NCI-H2227 treated with DMSO at 0.1 percent for 48 hours (cell line): Measurements from ENCODE around the gene TMEM132E.

Experiments
- DNase-seq: peaks from one replicate; lab custom pipeline; 2025; lab: John Stamatoyannopoulos, UW

The TMEM132E gene

DNA sequence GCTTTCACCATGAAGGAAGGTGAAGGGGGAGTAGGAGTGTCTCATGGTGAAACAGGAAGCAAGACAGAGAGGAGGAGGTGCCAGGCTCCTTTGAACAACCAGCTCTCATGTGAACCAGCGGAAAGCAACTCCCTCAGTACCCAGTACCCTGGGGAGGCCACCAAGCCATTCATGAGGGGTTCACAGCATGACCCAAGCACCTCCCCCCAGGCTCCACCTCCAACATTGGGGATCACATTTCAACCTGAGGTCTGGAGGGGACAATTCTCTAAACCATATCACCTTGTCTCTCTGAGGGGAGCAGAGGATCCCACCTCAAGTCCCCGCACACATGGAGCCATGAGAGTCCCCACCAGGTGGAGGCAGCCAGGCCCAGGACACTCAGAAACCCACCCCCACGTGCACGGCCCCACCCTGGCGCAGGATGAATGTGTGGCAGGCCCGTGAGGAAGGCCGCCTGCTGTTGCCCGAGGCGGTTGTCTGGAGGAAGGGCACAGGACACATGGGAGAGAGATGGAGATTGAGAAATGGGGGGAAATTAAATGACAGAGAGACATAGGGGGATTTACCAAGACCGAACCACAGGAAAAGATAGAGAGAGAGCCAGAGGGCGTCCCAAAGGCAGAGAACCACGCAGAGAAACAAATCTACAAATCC is 85.9 kb downstream of the TMEM132E start:
- no peak for DNase-seq

DNA sequence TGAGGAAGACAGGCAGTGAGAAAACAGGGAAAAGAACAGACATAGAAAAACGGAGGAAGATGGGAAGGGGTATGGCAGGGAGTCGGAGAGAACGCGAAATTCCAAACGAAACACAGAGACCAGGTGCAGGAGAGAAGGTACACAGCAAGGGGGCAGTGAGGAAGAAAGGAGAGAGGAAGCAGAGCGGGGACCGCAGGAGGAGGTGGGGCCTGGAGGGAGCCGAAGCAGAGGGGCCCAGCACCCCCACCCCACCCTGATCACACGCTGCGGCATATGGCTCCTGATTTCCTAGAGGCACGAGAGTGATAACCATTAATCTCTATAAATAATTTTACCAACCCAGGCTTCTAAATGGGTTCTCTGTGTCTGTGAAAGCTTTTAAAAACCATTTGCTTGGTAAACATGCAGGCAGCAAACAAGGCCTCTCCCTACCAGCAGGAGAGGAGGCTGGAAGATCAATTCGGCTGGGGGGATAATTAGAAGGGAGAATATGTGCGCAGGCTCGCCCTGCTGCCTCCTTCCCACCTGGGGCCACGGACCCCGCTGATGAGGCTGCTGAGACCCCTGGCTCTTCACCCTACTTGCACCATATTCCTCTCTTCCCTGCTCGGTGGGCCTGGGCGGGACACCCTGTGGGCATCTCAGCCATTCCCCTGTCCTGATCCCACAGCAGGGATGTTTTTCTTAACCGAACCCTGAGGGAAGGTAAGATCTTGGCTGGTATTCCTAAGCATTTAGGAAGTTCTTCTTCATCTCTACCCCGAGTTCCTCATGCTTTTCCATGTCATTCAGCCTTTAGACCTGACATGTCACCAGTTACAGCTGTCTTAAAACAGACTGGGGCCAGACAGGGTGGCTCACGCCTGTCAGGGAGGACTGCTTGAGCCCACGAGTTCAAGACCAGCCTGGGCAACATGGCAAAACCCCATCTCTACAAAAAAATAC is 86.7 kb downstream of the TMEM132E start:
- DNase-seq = no peak

DNA sequence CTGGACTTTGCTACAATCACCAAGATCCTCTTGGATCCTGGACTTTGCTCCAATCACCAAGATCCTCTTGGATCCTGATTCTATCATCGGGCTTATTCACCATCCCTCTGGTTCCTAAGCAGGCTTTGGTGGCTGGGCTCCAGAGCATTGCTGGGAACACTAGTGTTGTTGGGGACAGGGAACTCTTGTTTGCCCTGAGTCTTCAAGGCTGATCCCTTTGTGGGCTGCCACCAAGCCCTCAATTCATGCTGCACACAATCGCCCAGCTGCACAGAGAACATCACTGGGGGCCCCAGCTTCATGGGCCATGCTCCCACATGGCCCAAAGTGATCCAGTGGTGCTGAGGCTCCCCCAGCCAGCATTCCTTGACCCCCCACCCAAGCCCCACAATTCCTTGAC is 88.3 kb downstream of the TMEM132E start:
- DNase-seq = no peak

DNA sequence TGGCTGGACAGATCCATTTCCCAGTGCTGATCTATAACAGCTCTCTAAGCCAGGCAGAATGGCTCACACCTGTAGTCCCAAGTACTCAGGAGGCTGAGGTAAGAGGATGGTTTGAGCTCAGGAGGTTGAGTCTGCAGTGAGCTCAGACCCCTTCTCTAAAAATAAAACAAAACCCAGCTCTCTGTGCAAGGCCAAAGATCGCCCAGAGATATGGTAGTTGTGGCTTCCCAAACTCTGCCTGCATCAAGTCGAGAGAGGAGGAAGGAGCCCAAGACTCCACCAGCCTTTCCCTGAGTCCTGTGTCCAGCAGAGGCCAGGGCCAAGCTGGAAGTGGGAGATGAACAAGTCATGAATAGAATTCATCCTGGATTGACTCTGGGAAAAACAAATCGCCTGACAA is 88.8 kb downstream of the TMEM132E start:
- no peak for DNase-seq

DNA sequence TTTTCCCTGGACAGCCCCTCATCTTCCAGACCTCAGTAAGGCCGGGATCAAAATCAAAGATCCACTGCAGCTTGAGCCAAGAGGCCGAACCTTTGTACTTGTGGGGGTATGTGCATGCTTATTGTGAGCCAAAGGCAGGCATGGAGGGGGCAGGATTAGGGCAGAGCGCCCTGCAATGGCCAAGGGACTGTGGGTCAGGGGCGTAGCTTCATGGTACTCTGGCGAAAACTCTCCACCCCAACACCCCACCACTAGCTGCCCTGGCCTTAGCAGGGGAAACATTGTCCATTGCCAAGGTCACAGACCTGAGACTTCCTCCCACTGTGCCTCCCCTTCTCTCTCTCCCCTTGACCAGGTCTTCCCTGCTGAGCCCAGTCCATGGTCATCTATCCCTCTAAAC is 90.1 kb downstream of the TMEM132E start:
- no peak for DNase-seq

DNA sequence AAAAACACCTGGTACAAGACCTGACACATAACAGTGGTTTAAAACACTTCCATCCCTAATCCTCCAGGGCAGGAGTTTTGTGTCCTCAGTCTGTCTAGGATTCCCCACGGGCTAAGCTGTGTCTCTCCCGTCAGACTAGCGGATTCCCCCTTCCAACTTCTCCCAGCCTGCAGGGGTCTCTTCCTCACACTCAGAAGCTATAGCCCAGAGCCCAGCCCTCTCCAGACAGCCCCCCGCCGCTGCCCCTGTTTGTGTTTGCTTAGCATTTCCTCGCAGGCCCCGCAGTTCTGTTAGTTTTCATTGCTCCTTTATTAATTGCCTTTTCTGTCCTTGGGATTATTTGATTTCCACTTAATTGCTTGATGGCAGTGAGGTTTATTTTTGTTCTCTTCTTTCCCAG is 91.2 kb downstream of the TMEM132E start:
- no peak for DNase-seq

DNA sequence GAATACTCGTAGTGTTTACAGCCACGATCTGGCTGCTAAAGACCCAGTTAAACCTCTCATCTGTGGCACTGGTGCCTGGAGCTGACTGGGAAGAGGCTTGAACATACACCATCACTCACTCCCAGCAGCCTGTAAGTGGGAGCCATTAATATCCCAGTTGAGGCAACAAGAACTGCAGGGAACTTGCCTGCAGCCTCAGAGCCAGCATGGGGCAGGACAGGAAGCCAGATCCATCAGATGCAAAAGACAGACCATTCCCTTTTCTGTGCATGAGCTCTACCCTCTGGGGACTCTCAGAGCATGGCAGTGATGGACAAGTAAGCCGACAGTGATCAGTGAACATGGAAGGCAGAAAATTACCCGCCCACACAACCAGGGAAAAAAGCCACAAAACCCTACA is 91.8 kb downstream of the TMEM132E start:
- no peak for DNase-seq

DNA sequence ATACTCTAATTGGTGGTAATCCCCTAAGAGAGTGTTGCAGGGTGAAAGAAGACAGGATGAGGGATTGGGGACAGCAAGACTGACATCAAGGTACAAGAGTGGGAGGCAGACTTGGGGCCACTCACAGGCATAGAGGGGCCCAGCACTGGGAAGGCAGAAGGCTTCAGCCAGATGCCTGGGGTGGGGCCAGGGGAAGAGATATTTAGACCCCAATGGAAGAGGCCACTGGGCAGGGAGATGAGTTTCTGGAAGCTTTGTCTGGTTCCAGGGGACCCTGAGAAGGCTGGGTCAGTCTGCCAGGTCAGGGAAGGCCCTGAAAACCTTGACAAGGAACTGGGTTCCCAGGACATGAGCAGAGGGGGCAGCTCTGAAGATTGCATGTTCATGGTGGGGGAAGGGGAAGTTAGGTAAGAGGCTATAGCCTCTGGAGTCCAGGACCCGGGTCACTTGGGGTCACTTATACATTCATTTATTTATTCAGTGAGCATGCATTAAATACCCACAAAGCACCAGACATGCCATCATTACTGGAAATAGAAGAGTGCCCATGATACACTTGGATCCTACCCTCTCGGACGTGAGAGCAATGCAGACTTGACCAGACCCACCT is 92.9 kb downstream of the TMEM132E start:
- DNase-seq = no peak

DNA sequence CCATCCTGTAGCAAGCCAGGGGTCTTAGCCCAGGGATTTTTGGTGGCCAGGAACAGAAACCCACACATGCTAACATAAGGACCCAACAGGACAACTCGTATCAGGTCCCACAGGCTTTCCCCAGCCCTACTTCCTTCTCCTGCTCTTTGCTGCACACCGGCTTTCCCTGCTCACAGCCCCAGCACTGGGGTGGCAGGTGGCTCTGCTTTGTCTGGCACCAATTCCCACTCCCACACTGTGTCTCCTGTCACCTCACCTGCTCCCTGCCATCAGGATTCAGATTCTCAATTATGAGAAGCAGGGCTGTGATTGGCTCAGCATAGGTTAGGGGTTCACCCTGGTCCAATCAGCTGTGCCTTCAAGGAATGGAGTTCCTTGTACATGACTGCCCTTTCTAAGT is 94.1 kb downstream of the TMEM132E start:
- no peak for DNase-seq

DNA sequence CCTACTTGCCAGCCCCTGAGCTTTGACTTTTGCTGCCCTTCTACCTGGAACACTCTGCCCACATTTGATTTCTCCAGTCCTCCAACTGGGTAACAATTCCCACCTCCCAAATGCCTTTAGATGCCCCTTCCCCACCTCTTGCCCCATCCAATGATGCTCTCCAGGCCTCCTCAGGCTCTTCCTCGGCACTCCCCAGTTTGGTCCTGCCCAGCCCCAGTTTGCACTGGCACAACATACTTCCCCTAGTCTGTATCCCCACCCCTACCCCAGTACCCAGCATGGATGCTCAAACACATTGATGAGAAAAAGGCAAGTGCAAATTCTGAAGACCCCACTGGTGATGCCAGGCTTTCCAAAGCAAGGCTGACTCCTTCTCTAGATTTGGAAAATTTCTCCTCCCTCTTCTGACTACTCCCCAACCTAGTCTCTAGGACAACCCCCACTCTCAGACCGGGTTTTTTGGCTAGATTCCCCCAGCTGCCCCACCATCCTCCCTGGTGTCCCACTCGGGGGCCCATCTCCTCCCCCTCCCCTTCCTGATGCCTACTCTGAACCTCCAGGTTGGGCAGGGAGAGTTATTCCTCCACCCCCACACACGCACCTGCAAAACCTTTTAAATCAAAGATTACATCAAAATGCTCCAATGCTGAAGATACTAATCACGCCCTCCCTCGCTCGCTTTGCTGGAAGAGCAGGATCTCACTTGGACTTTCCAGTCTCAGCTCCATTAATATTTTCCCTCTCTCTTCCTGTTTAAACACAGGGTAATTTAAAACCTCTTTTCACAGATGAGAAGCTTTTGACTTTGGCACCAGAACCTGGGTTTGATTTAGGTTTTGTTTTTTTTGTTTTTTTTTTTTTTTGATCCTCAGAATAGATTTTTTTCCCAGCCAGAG is 94.9 kb downstream of the TMEM132E start:
- no peak for DNase-seq

DNA sequence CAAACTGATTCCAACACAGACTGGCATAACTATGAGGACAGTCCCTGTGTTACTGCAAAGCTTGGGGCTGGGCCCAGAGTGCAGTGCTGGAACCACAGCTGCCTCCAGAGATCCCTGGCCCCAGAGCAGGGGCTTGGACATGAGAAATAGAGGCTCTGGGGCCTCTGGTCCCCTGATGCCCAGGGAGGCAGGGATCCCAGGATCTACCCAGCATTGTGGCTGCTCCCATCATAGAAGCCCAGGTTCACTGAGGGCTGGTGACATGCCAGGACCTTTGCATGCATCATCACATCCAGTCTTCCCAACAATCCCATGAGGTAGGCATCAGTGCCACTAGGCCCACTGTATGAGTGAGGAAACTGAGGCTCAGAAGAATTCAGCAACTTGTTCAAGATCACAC is 95.8 kb downstream of the TMEM132E start:
- no peak for DNase-seq

DNA sequence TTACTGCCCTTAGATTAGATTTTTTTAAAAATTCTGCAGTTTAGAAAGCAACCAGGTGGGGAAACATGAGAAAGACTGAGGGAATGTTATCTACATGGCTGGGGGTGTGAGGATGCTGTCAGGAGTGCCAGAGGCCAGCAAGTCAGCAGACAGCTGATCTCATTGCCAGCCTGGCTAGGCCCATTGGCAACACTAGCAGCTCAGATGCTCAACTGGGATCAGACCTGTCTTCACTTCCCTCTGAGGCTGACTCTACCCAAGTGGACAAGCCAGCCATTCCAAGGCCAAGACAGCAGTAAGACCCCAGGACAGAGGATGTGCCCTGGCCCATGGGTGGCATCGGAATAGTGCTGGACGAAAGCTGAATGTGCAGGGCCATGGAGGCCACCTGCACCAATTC is 96.2 kb downstream of the TMEM132E start:
- no peak for DNase-seq

DNA sequence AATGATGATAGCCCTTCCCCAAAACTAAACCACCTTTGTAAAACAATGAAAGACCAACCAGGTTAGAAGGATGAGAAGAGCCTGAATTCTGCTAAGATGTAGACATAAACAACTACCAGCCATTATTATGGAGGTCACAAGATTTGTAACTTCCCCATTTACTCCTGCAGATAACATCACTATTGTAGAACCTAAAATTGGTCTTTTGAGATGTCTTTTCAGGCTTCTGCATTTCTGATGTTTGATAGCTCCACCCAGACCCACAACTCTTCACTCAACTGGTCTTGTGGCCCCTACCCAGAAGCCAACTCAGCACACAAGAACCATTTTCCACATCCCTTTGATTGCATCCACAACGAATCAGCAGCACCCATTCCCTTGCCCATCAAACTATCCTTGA is 100.8 kb downstream of the TMEM132E start:
- DNase-seq = no peak

DNA sequence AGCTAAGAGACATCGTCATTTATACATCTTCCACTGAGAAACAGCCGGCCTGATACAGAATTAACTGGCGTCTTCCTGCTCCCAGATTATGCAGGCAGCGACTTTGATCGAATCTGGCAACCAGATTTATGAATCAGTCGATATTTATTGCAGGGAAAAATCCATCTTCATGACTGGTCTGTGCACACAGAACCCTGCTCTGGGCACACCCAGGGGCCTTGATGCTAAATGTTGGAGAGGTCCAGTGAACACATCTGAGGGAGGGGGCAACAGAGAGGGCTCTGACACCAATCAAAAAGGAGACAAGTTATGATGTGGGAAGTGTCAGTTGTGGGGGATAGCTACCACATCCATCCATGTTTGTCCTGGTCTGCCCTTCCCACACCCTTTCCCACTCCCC is 102.9 kb downstream of the TMEM132E start:
- no peak for DNase-seq

DNA sequence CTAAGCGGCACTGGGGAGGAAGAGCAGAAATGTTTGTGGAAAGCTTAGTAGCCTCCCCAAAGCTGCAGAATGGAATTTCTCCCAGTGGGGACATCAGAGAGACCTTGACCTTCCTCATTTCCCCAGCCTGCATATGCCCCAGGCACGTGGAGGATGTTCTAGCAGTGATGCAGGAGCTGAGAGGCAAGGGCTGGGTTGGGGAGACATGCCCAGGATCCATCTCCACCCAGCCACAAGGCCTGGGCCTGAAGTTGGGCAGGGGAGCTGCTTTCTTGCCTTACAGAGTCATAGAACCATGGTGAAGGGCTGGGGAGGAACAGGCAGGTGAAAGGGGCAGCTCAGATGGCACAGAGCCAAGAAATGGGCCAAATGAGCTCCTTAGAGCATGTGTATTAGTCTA is 104.0 kb downstream of the TMEM132E start:
- no peak for DNase-seq
